H1 (cell line): ENCODE measurements around the gene UGT1A10. TPM values are rescaled to one million over a fixed set of nuclear protein-coding genes. Genes with fewer than 3 reads are reported as not detected.

Experiments used
- CTCF ChIA-PET: fragments of 300-600 bp; sonication (Branson Sonifier 250); formaldehyde crosslinking; loops from one replicate; lab custom pipeline; 2021; ENCODE audit not compliant: partially characterized antibody; lab: Charles Lee
- POLR2A ChIA-PET: fragments of 300-600 bp; sonication (Branson Sonifier 250); formaldehyde crosslinking; loops from one replicate; lab custom pipeline; 2021; ENCODE audit warnings: inconsistent platforms; ENCODE audit not compliant: partially characterized antibody; lab: Charles Lee
- DNase-seq, 2 experiments: peaks; one replicate each; pipeline versions ENCODE4 v3.0.0 to v3.0.0-alpha.2; 2010 to 2022; ENCODE audit warnings: low spot score in 2 of 2, low read depth in 1 of 2, mixed read lengths in 1 of 2
- FAIRE-seq: peaks from 2 replicates; lab custom pipeline; 2011; peaks lifted over from hg19 to GRCh38; lab: Jason Lieb, UNC
- H2AFZ ChIP-seq: 2 replicates; pipeline ENCODE4 v1.8.1; 2012; ENCODE audit warnings: low read length, inconsistent platforms
- H2AK5ac ChIP-seq: 2 replicates; pipeline ENCODE4 v1.6.1; 2013; ENCODE audit warnings: low read depth, low read length
- H2BK120ac ChIP-seq: replicated peaks from 2 replicates; pipeline ENCODE3; 2013; ENCODE audit warnings: low read depth, low read length, inconsistent platforms
- H2BK12ac ChIP-seq: 2 replicates; pipeline ENCODE4 v1.6.1; 2013; ENCODE audit warnings: low read depth, low read length
- H2BK15ac ChIP-seq: 2 replicates; pipeline ENCODE4 v1.6.1; 2013; ENCODE audit warnings: low read length
- H2BK20ac ChIP-seq: 2 replicates; pipeline ENCODE4 v1.6.1; 2013; ENCODE audit warnings: low read length
- H2BK5ac ChIP-seq: 2 replicates; pipeline ENCODE4 v1.6.1; 2013; ENCODE audit warnings: low read depth, low read length
- H3K14ac ChIP-seq: 2 replicates; pipeline ENCODE4 v1.6.1; 2013; ENCODE audit warnings: inconsistent platforms; ENCODE audit not compliant: insufficient read length
- H3K18ac ChIP-seq: 2 replicates; pipeline ENCODE4 v1.6.1; 2013; ENCODE audit warnings: low read length; ENCODE audit errors: extremely low read depth
- H3K23ac ChIP-seq: 2 replicates; pipeline ENCODE4 v1.6.1; 2013; ENCODE audit warnings: inconsistent platforms; ENCODE audit not compliant: insufficient read length
- H3K23me2 ChIP-seq: 2 replicates; pipeline ENCODE4 v1.6.1; 2013; ENCODE audit warnings: low read depth, low read length
- H3K27ac ChIP-seq: 2 replicates; pipeline ENCODE4 v1.6.1; 2011; ENCODE audit warnings: low read depth, low read length, inconsistent platforms
- H3K27me3 ChIP-seq, 4 experiments: replicated peaks in 1 of 4; 1 replicate in 1 of 4; 2 replicates in 3 of 4; pipeline versions ENCODE4 v1.6.1 to v1.8.1; 2011 to 2013; ENCODE audit warnings: low read length in 3 of 4, mild to moderate bottlenecking in 3 of 4, inconsistent platforms in 2 of 4, mixed read lengths in 2 of 4, moderate library complexity in 1 of 4; ENCODE audit not compliant: control insufficient read depth in 3 of 4, insufficient read depth in 3 of 4; ENCODE audit errors: extremely low read depth in 1 of 4
- H3K36me3 ChIP-seq, 4 experiments: 2 replicates each; pipeline versions ENCODE4 v1.6.1 to v1.8.1; 2011 to 2013; ENCODE audit warnings: mild to moderate bottlenecking in 4 of 4, low read length in 3 of 4, moderate library complexity in 2 of 4, control low read depth in 1 of 4, inconsistent platforms in 1 of 4; ENCODE audit not compliant: insufficient read depth in 4 of 4, control insufficient read depth in 2 of 4
- H3K4ac ChIP-seq: replicated peaks from 2 replicates; pipeline ENCODE3; 2013; ENCODE audit warnings: low read length, low read depth, mixed read lengths, inconsistent platforms; ENCODE audit not compliant: insufficient read length
- H3K4me1 ChIP-seq, 4 experiments: replicated peaks in 1 of 4; 1 replicate in 1 of 4; 2 replicates in 3 of 4; pipeline versions ENCODE4 v1.6.1 to v1.8.1; 2011 to 2013; ENCODE audit warnings: low read length in 3 of 4, inconsistent platforms in 2 of 4, mixed read lengths in 1 of 4; ENCODE audit not compliant: insufficient read depth in 4 of 4, control insufficient read depth in 3 of 4
- H3K4me2 ChIP-seq, 2 experiments: 2 replicates each; pipeline versions ENCODE4 v1.6.1 to v1.8.1; 2011 to 2013; ENCODE audit warnings: low read depth in 2 of 2, low read length in 2 of 2, control low read depth in 1 of 2, inconsistent platforms in 1 of 2, mild to moderate bottlenecking in 1 of 2; ENCODE audit not compliant: insufficient read depth in 1 of 2
- H3K4me3 ChIP-seq, 4 experiments: fragments of 200-600, 300-600 bp in 1 of 4; sonication (generic), shearing (Covaris generic), sonication (Bioruptor Twin) in 1 of 4; 2 replicates each; pipeline versions ENCODE4 v1.5.1 to v1.8.1; 2011 to 2016; ENCODE audit warnings: low read length in 4 of 4, low read depth in 3 of 4, control low read depth in 2 of 4, inconsistent platforms in 2 of 4, mild to moderate bottlenecking in 2 of 4, mixed read lengths in 1 of 4, moderate library complexity in 1 of 4; ENCODE audit not compliant: insufficient read depth in 2 of 4; ENCODE audit errors: extremely low read depth in 1 of 4
- H3K56ac ChIP-seq: replicated peaks from 2 replicates; pipeline ENCODE3; 2013; ENCODE audit warnings: low read depth, mild to moderate bottlenecking, mixed read lengths, low read length, inconsistent platforms; ENCODE audit not compliant: insufficient read length
- H3K79me1 ChIP-seq: 2 replicates; pipeline ENCODE4 v1.6.1; 2013; ENCODE audit warnings: low read depth, low read length, control low read depth
- H3K79me2 ChIP-seq, 2 experiments: 2 replicates each; pipeline versions ENCODE4 v1.6.1 to v1.8.1; 2012 to 2013; ENCODE audit warnings: low read length in 2 of 2, mild to moderate bottlenecking in 2 of 2, inconsistent platforms in 1 of 2; ENCODE audit not compliant: insufficient read depth in 2 of 2, control insufficient read depth in 1 of 2
- H3K9ac ChIP-seq, 4 experiments: replicated peaks in 1 of 4; 1 replicate in 1 of 4; 2 replicates in 3 of 4; pipeline versions ENCODE4 v1.6.1 to v1.8.1; 2011 to 2013; ENCODE audit warnings: low read depth in 3 of 4, low read length in 3 of 4, control low read depth in 2 of 4, mild to moderate bottlenecking in 2 of 4, moderate library complexity in 2 of 4, inconsistent platforms in 1 of 4; ENCODE audit errors: extremely low read depth in 1 of 4
- H3K9me3 ChIP-seq, 2 experiments: 2 replicates each; pipeline versions ENCODE4 v1.6.1 to v1.8.1; 2012 to 2013; ENCODE audit warnings: mild to moderate bottlenecking in 2 of 2, moderate library complexity in 2 of 2, control low read depth in 1 of 2, inconsistent platforms in 1 of 2, low read depth in 1 of 2, low read length in 1 of 2, mixed read lengths in 1 of 2; ENCODE audit not compliant: insufficient read depth in 2 of 2
- H4K20me1 ChIP-seq, 2 experiments: replicated peaks in 1 of 2; 2 replicates each; pipeline versions ENCODE3 to v1.8.1; 2011 to 2013; ENCODE audit warnings: inconsistent platforms in 2 of 2, low read length in 2 of 2, mild to moderate bottlenecking in 1 of 2; ENCODE audit not compliant: insufficient read depth in 2 of 2, control insufficient read depth in 1 of 2
- H4K5ac ChIP-seq: 2 replicates; pipeline ENCODE4 v1.6.1; 2013; ENCODE audit warnings: low read length, low read depth, mixed read lengths, inconsistent platforms; ENCODE audit not compliant: insufficient read length
- H4K8ac ChIP-seq: 2 replicates; pipeline ENCODE4 v1.8.0; 2013; ENCODE audit warnings: mild to moderate bottlenecking, moderate library complexity, low read length, inconsistent platforms; ENCODE audit not compliant: insufficient read depth; ENCODE audit errors: extremely low read depth
- H4K91ac ChIP-seq: replicated peaks from 2 replicates; pipeline ENCODE3; 2013; ENCODE audit warnings: low read length, mixed read lengths, inconsistent platforms; ENCODE audit not compliant: insufficient read length
- ATF3 ChIP-seq: IDR thresholded peaks from 2 replicates; pipeline ENCODE4 v1.6.1; 2011; ENCODE audit warnings: low read depth, mild to moderate bottlenecking, low read length; ENCODE audit not compliant: insufficient read depth
- POLR2A ChIP-seq, 2 experiments: IDR thresholded peaks; 1 replicate in 1 of 2; 2 replicates in 1 of 2; pipeline ENCODE4 v1.6.1; 2011; ENCODE audit warnings: low read depth in 2 of 2, low read length in 2 of 2, mild to moderate bottlenecking in 2 of 2; ENCODE audit errors: control extremely low read depth in 1 of 2
- WGBS, 2 experiments: shearing (Covaris generic) in 1 of 2; methylation state at CpG; one replicate each; pipeline versions ENCODE4 v1.1.6 to v1.1.7; 2013 to 2015; ENCODE audit warnings: low lambda C conversion rate in 2 of 2, mixed read lengths in 2 of 2, inconsistent platforms in 1 of 2, low coverage in 1 of 2, missing lambda C conversion rate in 1 of 2; ENCODE audit not compliant: insufficient replicate concordance in 2 of 2, insufficient coverage in 1 of 2, insufficient read length in 1 of 2; ENCODE audit errors: extremely low coverage in 1 of 2, missing lambda C conversion rate in 1 of 2; 5-methylcytosine and 5-hydroxymethylcytosine counted together
- polyA plus RNA-seq, 7 experiments: library from polyadenylated mRNA; depleted of rRNA in 3 of 7; stranded (reverse) in 5 of 7; unstranded in 2 of 7; fragments of >200 nt in 5 of 7; fragments of 200-250 nt in 2 of 7; gene quantifications; 1 replicate in 5 of 7; 2 replicates in 1 of 7; 4 replicates in 1 of 7; pipeline versions ENCODE4 v1.2.1 to v1.2.3, GENCODE V29; 2011 to 2013; ENCODE audit warnings: missing spikeins in 2 of 7, mixed read lengths in 2 of 7
- total RNA-seq: library from RNA; stranded (reverse); fragmentation: NEBNext Ultra II Directional; extraction: Animal tissue kit (Norgen Biotek cat#: 25700); gene quantifications from 2 replicates; pipeline ENCODE4 v1.2.1, GENCODE V29; 2021

Gene UGT1A10
- total and polyA plus RNA-seq, 2 of the 8 experiments (the other 6 are each of a cell fraction or from before 2014, with no cell fraction given), result not detected

- H4K5ac ChIP-seq, result no peak overlapping the region
- H2BK12ac ChIP-seq, result no peak overlapping the region
- no peak overlapping the region for H3K23ac ChIP-seq
- H2AFZ ChIP-seq, result no peak overlapping the region
- CTCF ChIA-PET, result no interaction called here
- H2BK5ac ChIP-seq, result no peak overlapping the region
- H3K4me3 ChIP-seq, result no peak overlapping the region
- H3K14ac ChIP-seq, result no peak overlapping the region
- H3K9ac ChIP-seq, result no peak overlapping the region
- H3K9me3 ChIP-seq, result peaks cover 5 to 6% of the 10 kb centered on the region in 2 experiments; a peak in 1 of 4 replicates
- no peaks in the 10 kb centered on the region for H3K23me2 ChIP-seq
- no peak for FAIRE-seq
- 100% methylated on average over 1 of the region's 1 CpG; no CpG with 5 or more reads in 1 of the 2 experiments for WGBS, 2 experiments
- no peak overlapping the region for H2BK15ac ChIP-seq
- H3K27me3 ChIP-seq, result no peaks in the 10 kb centered on the region
- H3K36me3 ChIP-seq, result no peaks in the 10 kb centered on the region
- H4K91ac ChIP-seq, result no peak overlapping the region
- POLR2A ChIA-PET, result no interaction called here
- no peaks in the 10 kb centered on the region for H3K4me1 ChIP-seq
- no peak overlapping the region for H2BK20ac ChIP-seq
- no peaks in the 10 kb centered on the region for H3K79me1 ChIP-seq
- no peak overlapping the region for H3K18ac ChIP-seq
- no peak overlapping the region for H4K8ac ChIP-seq
- H2BK120ac ChIP-seq, result no peak overlapping the region
- no peak for DNase-seq
- H3K79me2 ChIP-seq, result no peaks in the 10 kb centered on the region
- H3K56ac ChIP-seq, result no peak overlapping the region
- no peaks in the 10 kb centered on the region for H4K20me1 ChIP-seq
- H3K4ac ChIP-seq, result no peak overlapping the region
- no peak overlapping the region for H3K27ac ChIP-seq
- H2AK5ac ChIP-seq, result no peak overlapping the region
- TF ChIP-seq POLR2A (IDR thresholded peaks at IDR 0.05; ENCODE audit: control extremely low read depth in 1 of 2, low read depth in 2 of 2, low read length in 2 of 2), result no peak
- TF ChIP-seq ATF3, result no peak
- TF ChIP-seq, all 59 proteins: peak for 0
- no peak overlapping the region for H3K4me2 ChIP-seq
Measured at GRCh38 chr2:233605680-233606079, 30.6 kb upstream of the UGT1A10 start.
